GM18498 (cell line): ENCODE measurements around the gene LRCH1.

Experiments
- ATAC-seq: cut with Tn5 transposase; IDR thresholded peaks from one replicate; pipeline ENCODE4 v1.9.1; 2021; ENCODE audit warnings: mild to moderate bottlenecking, moderate library complexity; ENCODE audit not compliant: unreplicated experiment

Gene LRCH1

DNA sequence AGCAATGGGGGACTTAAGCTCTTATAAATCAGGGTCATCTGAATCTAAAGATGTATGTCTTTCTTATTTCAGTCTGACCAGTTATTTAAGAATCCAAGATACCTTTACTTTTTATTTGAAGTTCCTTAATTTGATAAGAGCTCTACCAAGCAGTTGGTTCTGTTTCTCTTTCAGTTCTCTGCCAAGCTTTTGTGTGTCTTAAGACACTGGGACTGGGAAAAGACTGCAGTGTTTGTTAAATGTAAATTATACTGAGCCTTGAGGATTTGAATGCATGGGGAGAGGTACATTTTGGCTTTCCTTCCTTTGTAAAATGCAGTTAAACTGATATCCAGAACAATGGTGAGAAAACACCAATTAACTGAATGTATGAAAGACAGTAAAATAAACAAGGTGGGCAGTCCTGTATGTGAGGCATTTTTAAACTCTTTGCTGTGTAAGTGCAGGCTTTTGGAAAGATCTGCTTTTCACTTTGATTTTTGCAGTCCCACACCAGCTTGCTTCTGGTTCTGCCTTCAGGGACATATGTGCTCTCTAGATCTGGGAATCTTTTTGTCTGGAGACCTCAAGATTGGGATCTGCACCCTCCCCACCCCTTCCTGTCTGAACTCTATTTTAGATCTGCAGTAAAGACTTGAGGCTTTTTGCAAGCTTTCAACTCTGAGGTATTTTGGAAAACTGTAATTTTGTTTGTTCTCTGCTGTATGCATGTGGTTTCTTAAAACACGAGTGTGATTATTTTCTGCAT is 77.6 kb downstream of the LRCH1 start:
- ATAC-seq = no peak

GRCh38 chr13:46631179-46631542 is 78.2 kb downstream of the LRCH1 start:
- no peak for ATAC-seq

- ATAC-seq = no peak
Measured at GRCh38 chr13:46632176-46632575, 79.2 kb downstream of the LRCH1 start.

DNA sequence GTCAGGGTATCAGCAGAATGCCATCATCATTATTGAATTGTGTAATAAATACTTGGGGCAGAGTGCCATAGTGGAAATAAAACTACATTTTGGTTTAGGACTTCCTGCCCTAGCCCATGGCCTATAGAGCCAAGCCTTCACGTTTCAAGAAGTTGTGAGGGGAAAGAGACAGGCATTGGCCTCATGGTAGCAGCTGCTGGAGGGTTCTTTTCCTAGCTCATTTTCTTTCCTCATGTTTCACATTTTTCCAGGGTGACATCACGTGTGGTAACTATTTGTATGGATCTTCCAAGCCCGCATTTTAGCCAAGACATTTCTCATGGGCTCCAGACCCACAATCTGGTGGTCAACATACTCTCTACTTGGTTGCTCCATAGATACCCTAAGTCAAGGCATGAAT is 80.4 kb downstream of the LRCH1 start:
- ATAC-seq = no peak

DNA sequence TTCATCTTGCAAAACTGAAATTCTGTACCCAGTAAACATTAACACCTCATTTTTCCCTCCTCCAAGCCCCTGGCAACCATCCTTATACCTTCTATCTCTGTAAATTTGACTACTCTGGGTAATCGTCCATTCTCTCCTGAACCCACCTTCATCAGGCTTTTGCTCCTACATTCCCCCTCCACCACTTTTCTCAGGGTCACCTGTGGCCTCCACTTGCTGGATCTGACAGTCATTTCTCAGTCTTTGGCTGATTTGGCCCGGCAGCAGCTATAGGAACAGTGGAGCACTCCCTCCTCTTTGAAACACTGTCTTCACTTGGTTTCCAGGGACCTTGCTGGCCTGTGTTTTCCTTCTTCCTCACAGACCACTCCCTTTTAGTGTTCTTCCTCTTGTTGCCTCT is 83.5 kb downstream of the LRCH1 start:
- no peak for ATAC-seq

GRCh38 chr13:46637213-46637612 is 84.2 kb downstream of the LRCH1 start:
- ATAC-seq = no peak

GRCh38 chr13:46638262-46638661 is 85.3 kb downstream of the LRCH1 start:
- no peak for ATAC-seq

DNA sequence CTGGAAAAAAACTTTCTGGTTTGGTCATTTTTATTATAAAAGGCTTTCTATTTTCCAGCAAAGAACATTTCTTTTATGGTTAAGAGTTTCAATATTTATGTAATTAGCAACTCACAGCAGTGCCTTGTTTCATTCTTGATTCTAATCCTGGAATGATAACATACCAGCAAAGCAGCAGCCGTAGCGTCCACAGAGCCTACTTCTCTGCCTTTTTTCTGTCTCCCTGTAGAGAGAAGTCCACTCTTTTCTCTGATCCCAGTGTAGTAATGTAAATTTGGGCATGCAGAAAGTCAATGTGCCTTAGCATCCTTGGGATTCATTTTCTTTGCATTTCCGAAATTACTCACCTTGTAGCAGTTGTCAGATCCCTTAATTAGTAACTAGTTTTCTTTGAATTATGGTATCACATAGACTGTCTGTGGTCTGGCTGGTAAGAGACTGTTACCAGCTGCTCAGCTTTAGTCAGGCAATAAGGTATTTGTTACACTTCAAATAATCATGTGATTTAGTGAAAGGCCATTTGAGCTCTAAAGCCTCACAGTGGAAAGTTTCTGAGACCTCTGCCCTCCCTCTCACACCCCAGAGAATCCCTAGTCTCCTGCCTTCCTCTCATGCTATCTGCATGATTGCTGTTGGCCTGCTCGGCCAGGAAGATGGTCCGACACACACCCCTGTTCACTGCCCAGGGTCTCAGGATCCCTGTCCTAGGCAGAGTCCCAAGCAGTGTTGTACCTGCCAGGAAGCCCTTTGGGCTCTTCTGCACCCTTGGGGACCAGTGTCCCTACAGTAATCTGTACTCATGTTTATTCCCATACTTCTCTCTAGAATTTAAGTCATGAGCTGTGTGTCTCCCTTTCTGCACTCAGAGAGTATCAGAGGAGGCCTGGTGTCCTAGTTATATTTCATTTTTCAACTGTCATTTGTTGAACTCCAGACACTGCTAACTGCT is 86.3 kb downstream of the LRCH1 start:
- ATAC-seq = peak; percentile 92

- ATAC-seq = no peak
Measured at GRCh38 chr13:46640843-46641242, 87.9 kb downstream of the LRCH1 start.

- no peak for ATAC-seq
Measured at GRCh38 chr13:46641274-46642081, 88.5 kb downstream of the LRCH1 start.

- no peak for ATAC-seq
Measured at GRCh38 chr13:46642254-46642653, 89.3 kb downstream of the LRCH1 start.

GRCh38 chr13:46643165-46643777 is 90.3 kb downstream of the LRCH1 start:
- no peak for ATAC-seq

DNA sequence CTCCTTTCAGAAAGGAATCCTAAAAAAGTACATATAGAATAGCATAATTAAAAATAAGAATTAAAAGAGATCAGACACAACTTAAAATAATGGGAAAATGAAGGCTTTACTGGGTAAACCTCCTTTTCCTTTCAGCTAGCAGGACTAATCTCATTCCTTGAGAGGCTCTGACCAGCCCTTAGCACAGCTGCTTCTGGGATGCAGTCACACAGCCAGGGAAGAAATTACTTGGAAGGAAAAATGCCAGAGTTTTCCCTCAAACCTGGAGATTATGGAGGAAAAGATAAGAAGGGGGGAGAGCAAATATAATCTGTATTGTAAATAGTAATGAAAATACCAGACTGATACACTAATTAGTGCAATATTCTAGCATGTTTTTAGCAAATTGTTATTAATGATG is 91.8 kb downstream of the LRCH1 start:
- no peak for ATAC-seq

- no peak for ATAC-seq
Measured at GRCh38 chr13:46647512-46648065, 94.6 kb downstream of the LRCH1 start.

DNA sequence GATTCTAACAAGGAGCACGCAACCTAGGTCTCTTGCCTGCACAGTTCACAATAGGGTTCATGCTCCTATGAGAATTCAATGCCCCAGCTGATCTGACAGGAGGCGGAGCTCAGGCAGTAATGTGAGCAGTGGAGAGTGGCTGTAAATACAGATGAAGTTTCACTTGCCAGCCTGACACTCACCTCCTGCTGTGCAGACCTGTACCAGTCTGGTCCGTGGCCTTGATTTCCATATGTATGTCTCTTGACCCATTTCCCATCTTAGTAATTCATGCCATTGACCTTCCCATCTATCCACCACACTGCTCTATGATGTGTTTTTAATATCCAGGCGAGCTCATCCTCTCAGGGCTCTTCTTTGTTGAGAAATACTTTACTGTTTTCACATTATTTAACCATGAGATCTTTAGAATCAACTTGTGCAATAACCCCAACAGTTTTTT is 95.2 kb downstream of the LRCH1 start:
- ATAC-seq = peak; percentile 88

- no peak for ATAC-seq
Measured at GRCh38 chr13:46649816-46650215, 96.8 kb downstream of the LRCH1 start.

DNA sequence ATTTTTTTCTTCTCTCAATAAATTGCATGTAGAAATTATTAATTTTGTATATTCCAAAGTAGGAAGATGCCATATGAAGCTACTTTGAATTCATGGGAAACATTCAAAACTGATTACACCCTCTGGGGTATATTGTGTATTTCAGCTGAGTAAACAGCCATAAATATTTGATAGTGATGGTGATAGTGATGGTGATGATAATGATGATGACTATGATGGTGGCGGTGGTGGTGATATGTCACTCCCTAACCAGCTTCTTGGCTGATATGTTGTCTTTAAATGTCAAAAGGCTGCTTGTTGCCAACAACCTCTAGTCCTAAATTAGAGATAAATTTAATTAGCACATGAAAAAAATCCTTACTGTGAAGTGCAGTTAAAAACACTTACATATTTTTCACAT is 102.0 kb downstream of the LRCH1 start:
- ATAC-seq = no peak

DNA sequence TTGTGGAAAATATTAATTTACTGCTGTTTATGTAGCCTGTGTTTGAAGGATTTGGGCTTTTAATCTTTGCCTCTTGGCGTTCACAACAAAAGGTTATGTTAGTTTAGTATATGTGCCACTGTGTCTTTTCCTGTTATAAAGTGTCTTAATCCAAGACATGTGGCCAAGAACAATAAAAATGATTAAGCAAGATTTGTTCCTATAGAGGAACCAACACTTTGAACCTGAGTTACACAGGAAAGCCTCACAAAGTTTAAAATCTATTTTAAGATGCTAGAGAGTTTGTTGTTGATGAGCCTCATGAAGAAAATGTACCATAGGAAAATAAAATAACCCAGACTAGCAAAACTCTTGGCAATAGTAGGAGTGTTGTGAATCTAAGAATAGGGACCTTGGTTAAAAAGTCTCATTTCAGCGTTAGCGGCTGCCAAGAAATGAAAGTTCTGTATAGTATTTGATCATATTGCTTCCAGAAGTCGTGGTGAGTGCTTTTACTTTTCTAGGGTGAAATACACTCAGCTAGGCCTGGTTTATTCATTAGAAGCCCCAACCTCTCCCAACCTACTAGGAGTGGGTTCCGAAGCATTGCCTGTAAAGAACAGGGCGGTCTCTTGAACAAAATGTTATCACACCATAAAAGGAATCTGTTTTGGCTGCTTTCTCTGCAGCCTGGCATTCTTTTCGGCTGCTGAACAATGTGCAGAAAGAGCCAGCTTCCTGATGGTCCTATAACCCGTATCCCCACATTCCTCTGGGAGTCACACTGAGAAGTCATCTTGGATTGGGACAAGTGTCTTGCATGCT is 102.6 kb downstream of the LRCH1 start:
- ATAC-seq = no peak

GRCh38 chr13:46656786-46657185 is 103.8 kb downstream of the LRCH1 start:
- peak; percentile 81 for ATAC-seq
